HG02588 (cell line): ENCODE measurements around the gene CHN2.
"Not testable (repeated sequence)": the region's sequence is repeated elsewhere in the genome, so short reads cannot be mapped to it uniquely, and the experiment has no call there.

Source experiments
- ATAC-seq: cut with Tn5 transposase; IDR thresholded peaks from one replicate; pipeline ENCODE4 v1.9.1; 2021; ENCODE audit warnings: mild to moderate bottlenecking, moderate library complexity; ENCODE audit not compliant: unreplicated experiment

The CHN2 gene

GRCh38 chr7:29255199-29255878, 60.8 kb downstream of the CHN2 start:
- no peak for ATAC-seq

GRCh38 chr7:29255906-29256692, 61.5 kb downstream of the CHN2 start:
- no peak for ATAC-seq

GRCh38 chr7:29256693-29257002, 62.1 kb downstream of the CHN2 start:
- no peak for ATAC-seq

GRCh38 chr7:29258951-29259350, 64.4 kb downstream of the CHN2 start:
- no peak for ATAC-seq

GRCh38 chr7:29262191-29262917, 67.8 kb downstream of the CHN2 start:
- ATAC-seq = no peak

- not testable (repeated sequence) for ATAC-seq
Observed at GRCh38 chr7:29263601-29264207, 69.1 kb downstream of the CHN2 start.

DNA sequence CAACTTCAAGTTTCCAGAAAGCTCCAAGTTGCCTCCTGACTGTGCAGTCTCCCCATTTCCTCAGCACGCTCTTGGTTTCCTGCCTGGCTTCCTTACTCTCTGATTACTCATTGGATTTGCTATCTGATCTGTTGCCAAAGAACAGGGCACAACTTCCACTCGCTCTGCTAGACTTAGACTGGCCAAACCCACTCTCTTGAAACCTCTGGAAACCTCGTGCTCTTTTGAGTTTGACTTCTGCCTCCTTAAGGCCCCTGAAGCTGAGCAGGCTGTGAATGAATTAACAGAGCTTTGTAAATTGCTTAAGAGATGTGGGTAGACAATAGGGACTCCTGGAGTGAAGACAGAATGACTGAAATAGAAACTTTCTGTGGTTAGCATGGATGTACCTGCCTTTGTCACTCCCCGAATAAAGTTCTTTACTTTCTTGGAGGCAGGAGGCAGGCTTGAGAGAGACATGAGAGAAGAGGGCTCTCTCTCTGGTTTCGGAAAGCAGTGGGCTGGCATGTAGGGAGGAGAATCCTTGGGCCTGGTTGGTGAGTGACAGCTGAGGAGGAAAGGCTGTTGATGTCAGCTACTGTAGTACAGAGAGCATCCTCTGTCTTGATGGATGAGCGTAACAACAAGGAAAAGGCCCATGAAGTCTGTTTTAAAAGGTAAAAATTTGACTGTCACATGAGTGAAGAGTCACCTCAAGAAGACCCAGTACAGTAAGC, 70.8 kb downstream of the CHN2 start:
- no peak for ATAC-seq

GRCh38 chr7:29269935-29270334, 75.4 kb downstream of the CHN2 start:
- ATAC-seq = no peak

- ATAC-seq = no peak
Observed at GRCh38 chr7:29270594-29271318, 76.2 kb downstream of the CHN2 start.

DNA sequence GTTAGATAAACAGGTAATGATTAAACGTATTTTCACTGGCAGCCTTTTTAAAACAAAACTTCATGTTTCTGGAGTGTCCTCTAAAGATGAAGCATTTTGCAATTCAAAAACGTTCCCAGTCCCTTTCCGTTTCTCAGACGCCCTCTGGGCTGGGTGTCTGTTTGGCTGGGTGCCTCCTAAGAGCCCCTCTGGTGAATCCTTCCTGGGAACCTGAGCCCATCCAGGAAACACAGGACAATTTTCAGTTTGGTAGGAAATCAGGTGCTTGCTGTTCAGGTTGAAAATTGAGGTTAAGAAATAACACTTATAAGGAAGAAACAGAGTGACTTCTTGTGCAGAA, 76.7 kb downstream of the CHN2 start:
- ATAC-seq = no peak

GRCh38 chr7:29272057-29272456, 77.5 kb downstream of the CHN2 start:
- ATAC-seq = no peak

DNA sequence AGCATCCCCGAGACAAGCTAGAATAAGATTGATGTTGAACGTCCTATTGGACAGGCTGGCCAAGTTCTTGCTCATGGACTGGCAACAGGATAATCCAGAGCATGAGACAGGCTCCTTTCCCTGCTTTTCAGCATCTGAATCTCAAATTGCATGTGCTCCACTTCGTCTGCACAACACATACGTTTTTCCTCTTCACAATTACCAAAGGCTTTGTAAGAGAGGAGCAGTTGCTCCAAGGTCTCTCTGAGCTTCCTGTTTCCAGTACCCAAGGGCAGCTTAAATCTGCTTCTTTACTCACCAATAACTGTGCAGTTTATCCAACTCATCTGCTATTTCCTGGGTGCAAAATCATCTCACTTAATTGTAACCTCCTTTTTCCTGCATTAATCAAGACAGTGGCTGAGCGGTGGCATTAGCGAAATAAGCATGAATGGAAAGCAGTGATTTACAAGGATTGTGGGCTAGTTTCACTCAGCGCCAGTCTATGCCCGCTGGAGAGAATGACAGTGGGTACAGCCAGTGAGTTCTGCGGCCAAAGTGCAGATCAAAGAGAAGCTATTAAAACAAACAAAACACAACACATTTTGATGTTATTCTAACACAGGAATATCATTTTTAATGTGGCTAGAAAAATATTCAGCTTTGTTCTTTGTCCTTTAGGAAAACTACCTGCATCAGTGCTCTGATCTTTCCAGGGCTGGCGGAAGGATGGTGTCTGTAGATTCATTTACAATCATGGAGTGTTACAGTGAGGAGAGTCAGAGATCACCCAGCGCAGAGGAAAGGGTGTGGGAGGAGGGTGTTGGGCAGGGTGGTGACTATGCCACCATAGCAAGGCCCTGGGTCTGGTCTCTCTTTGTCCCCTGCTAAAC, 79.8 kb downstream of the CHN2 start:
- ATAC-seq = no peak

DNA sequence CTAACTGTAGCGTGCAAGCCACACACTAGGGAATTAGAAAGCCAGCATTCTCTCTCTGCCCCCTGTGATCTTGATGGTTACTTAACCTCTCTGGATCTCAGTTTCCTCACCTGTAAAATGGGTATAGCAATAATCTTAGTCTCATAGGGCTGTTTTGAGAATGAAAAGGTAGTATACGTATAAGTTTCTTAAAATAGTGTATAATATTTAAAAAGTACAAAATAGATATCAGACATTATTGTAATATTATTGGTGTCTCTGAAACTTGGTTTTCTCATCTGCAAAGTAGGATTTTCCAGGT, 80.4 kb downstream of the CHN2 start:
- ATAC-seq = no peak

DNA sequence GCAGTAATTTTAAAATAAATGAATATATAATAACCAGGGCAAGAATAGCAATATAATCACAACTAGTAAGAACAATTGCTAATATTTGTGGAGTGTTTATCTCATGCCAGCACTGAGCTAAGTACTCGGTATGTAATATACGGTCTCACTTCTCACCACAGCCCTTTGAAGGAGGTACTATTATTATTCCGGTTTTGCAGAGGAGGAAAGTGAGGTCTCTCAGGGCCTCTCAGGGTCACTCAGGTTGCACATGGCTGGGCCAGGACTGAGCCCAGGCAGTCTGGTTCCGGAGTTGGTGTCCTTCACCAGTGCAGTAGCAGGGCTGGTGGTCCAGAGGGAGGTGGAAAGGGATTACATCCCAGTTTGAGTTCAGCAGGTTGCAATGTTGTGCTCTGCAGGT, 80.9 kb downstream of the CHN2 start:
- no peak for ATAC-seq

- no peak for ATAC-seq
Observed at GRCh38 chr7:29276199-29276598, 81.6 kb downstream of the CHN2 start.

GRCh38 chr7:29276806-29277205, 82.2 kb downstream of the CHN2 start:
- no peak for ATAC-seq

DNA sequence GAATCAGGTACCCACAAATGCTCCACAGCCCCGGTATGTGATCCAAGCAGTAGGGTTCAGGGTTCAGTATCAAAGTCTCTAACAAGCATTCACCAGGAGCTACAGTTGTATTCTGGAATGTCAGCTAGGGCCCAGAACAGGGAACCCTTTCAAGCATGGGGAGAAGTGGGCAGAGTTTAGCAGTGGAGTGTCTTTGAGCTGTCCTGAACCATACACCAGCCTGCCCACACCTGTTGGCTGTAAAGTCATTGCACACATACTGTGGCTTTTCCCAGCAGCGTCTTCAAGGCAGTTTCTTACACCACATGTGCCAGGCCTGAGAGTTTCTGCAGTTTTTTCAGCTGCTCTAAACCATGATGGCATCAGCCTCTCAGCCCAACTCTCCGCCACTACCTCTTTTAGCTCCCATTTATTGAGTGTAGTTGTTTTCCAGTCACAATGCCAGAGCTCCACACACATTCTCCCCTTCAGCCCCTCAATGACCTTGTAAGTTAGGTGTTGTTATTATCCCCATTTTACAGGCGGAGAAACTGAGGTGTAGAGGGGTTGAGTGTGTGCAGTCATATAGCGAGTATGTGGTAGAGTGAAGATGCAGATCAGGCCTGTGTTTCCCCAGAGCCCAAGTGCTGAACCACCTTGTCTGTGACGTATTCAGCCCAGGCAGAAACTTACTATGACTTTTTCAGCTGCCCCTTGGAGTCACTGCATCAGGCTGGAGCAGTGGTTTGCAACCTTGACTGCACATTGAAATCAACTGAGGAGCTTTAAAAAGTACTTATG, 83.1 kb downstream of the CHN2 start:
- ATAC-seq = no peak

DNA sequence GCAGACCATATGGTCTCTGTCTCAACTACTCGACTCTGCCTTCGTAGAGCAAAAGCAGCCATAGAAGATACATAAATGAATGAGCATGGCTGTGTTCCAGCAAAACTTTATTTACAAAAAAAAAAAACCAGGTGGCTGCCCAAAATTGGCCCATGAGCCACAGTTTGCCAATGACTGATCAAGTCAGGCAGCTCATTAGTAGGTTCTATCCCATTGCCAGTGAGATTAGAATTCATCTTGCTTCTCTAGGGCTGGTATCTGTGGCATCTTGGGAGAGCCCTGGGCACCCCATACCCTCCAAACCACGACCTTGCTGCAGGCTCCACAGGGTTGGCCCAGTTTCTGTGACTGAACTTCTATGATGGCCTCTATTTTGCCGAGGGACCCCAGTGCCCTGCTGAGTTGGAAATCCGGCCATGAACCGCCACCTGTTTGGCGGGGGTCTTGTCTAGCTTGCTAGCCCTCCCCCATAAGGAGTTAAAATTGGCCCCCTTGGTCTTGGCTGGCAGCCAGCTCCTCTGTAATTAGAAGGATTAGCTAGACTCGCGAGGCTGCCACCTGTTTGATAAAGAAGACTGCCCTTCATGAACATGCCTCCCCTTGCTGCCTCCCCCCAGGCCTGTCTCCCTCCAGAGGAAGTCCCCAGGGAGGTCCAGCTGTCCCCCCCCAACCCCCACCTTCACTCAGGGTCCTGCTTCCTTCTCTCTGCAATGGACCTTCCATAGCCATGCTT, 83.9 kb downstream of the CHN2 start:
- no peak for ATAC-seq
